Pancreas (tissue), 10 donors: Measurements from ENCODE around the gene ZNF587B. TPM values are rescaled to one million over a fixed set of nuclear protein-coding genes. Genes with fewer than 3 reads are reported as not detected.
"Not testable (repeated sequence)": the region's sequence is repeated elsewhere in the genome, so short reads cannot be mapped to it uniquely, and the experiment has no call there.

Source experiments
- ATAC-seq, 4 donors: fragments of 200-7000 bp; cut with Tn5 transposase; one replicate each; pipeline versions ENCODE4 v1.8.0 to v1.9.1; 2020; ENCODE audit warnings: mild to moderate bottlenecking in 4 of 4, moderate library complexity in 4 of 4
- DNase-seq, 6 donors: peaks; one replicate each; pipeline ENCODE4 v3.0.0-alpha.2; 2020
- FAIRE-seq: peaks from 2 replicates; lab custom pipeline; 2012; peaks lifted over from hg19 to GRCh38; lab: Jason Lieb, UNC
- H3K27ac ChIP-seq, 4 donors: fragments of 200-600 bp; sonication (generic); 1 replicate in 3 of 4; 2 replicates in 1 of 4; pipeline versions ENCODE4 v1.5.0 to v1.8.0; 2020
- H3K27me3 ChIP-seq, 4 donors: fragments of 200-600 bp; one replicate each; pipeline ENCODE4 v1.8.0; 2021
- H3K36me3 ChIP-seq, 3 donors: fragments of 200-600 bp; sonication (generic) in 1 of 3; one replicate each; pipeline versions ENCODE4 v1.5.0 to v1.8.0; 2020 to 2021
- H3K4me1 ChIP-seq, 3 donors: fragments of 200-600 bp; one replicate each; pipeline ENCODE4 v1.8.0; 2021
- H3K4me3 ChIP-seq, 4 donors: fragments of 200-600 bp; sonication (generic) in 2 of 4; one replicate each; pipeline versions ENCODE4 v1.5.0 to v1.8.0; 2020 to 2021
- H3K9me3 ChIP-seq, 4 donors: fragments of 200-600 bp; one replicate each; pipeline ENCODE4 v1.8.0; 2021
- WGBS, 2 donors: extraction: QIAGEN DNeasy Blood & Tissue Kit; methylation state at CpG; one replicate each; pipeline ENCODE4 v1.1.7; 2013; 5-methylcytosine and 5-hydroxymethylcytosine counted together
- intact Hi-C, 3 donors: fragments of 100-400 bp; cut with DNase I; formaldehyde crosslinking; loops; one replicate each; pipeline versions ENCODE4 v1.11.1 to v1.14.2; 2022
- polyA plus RNA-seq, 2 donors: library from polyadenylated mRNA; stranded (reverse); fragments of 200-250 nt; gene quantifications; one replicate each; pipeline ENCODE4 v1.2.3, GENCODE V29; 2013
- total RNA-seq, 6 donors: library from RNA; stranded (reverse); fragmentation: NEBNext Ultra II Directional in 4 of 6; extraction: Animal tissue kit (Norgen Biotek cat#: 25700) in 4 of 6; gene quantifications; one replicate each; pipeline versions ENCODE4 v1.2.1 to v1.2.4, GENCODE V29; 2021 to 2023
- TF ChIP-seq, protein P1 (sequence below), 4 donors: fragments of 200-600 bp; sonication (generic) in 3 of 4; IDR thresholded peaks; one replicate each; pipeline versions ENCODE4 v1.5.0 to v1.8.0; 2021; ENCODE audit warnings: antibody characterized with exemption in 4 of 4
- donor health status: healthy with polysubstance abuse.
- donor health status: DM: no; HTN: no; CAD: no; lungs with moderate emphysema.
- donor health status: DM: no; HTN: no; CAD: no.
- donor health status: control.
- donor health status: control.
- donor health status: Bipolar disorder and iron deficiency.
- donor health status: DM: yes; HTN: yes; CAD: no.
- donor health status: DM: no; HTN: no; CAD: no.
- donor health status: DM: no; HTN: no; CAD: no.
- donor health status: DM: yes; HTN: yes; CAD: no.

ZNF587B gene
- total and polyA plus RNA-seq, 8 donors: 4.4 to 10.3 (median 8.5) TPM

DNA sequence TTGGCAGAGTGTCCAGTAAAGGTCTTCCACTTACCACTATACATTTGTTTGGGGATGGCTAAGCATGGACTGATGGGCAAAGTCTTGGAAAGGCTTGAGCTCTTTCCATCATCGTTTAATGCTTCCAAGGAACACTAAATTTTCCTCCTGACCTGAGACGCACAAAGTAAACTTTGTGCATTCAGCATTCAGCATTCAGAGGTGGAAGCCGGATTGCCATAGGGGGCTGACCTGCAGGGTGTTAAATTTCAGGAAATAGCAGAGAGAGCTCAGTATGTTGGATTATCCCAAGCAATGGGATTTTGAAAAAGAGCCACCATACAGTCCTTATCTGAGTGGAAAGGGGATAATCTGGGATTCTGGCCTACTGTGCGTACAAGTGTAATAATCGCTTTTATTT is 29.4 kb upstream of the ZNF587B start:
- ATAC-seq (no peak), DNase-seq (no peak), FAIRE-seq (no peak)
- Histone ChIP-seq H3K9me3 (no peaks in the 10 kb centered on the region), H3K4me3 (no peak overlapping the region), H3K27ac (peak overlapping the region in 1 of 4 donors; percentile 12), H3K36me3 (peaks cover 0 to 8% (median 0%) of the 10 kb centered on the region in 3 donors), H3K4me1 (peaks cover 0 to 3% (median 0%) of the 10 kb centered on the region in 3 donors), H3K27me3 (no peaks in the 10 kb centered on the region)
- WGBS, 2 donors: 81 to 82% methylated on average over 5 of the region's 5 CpGs
- intact Hi-C loops: no loop called here
- TF ChIP-seq, protein P1, sequence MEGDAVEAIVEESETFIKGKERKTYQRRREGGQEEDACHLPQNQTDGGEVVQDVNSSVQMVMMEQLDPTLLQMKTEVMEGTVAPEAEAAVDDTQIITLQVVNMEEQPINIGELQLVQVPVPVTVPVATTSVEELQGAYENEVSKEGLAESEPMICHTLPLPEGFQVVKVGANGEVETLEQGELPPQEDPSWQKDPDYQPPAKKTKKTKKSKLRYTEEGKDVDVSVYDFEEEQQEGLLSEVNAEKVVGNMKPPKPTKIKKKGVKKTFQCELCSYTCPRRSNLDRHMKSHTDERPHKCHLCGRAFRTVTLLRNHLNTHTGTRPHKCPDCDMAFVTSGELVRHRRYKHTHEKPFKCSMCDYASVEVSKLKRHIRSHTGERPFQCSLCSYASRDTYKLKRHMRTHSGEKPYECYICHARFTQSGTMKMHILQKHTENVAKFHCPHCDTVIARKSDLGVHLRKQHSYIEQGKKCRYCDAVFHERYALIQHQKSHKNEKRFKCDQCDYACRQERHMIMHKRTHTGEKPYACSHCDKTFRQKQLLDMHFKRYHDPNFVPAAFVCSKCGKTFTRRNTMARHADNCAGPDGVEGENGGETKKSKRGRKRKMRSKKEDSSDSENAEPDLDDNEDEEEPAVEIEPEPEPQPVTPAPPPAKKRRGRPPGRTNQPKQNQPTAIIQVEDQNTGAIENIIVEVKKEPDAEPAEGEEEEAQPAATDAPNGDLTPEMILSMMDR (IDR thresholded peaks at IDR 0.05): no peak

GRCh38 chr19:57802269-57802668 is 27.8 kb upstream of the ZNF587B start:
- Histone ChIP-seq H3K27ac (no peak overlapping the region), H3K36me3 (no peaks in the 10 kb centered on the region), H3K27me3 (no peaks in the 10 kb centered on the region), H3K4me1 (peaks cover 0 to 3% (median 0%) of the 10 kb centered on the region in 3 donors), H3K4me3 (no peak overlapping the region), H3K9me3 (no peaks in the 10 kb centered on the region)
- ATAC-seq (no peak), FAIRE-seq (no peak), DNase-seq (no peak)
- TF ChIP-seq, protein P1 (IDR thresholded peaks at IDR 0.05): no peak
- 92 to 98% methylated on average over 4 of the region's 4 CpGs for WGBS, 2 donors
- intact Hi-C loops: no loop called here

- Histone ChIP-seq H3K9me3 (no peaks in the 10 kb centered on the region), H3K4me1 (peaks cover 0 to 3% (median 0%) of the 10 kb centered on the region in 3 donors), H3K27me3 (no peaks in the 10 kb centered on the region), H3K4me3 (peak overlapping the region in 2 of 4 donors; percentile 24 to 36), H3K36me3 (peaks cover 0 to 2% (median 0%) of the 10 kb centered on the region in 3 donors), H3K27ac (peak overlapping the region in 3 of 4 donors; percentile 20 to 72 (median 71))
- DNase-seq: no peak
- TF ChIP-seq, protein P1 (IDR thresholded peaks at IDR 0.05): no peak
- 47 to 52% methylated on average over 6 of the region's 6 CpGs for WGBS, 2 donors
- FAIRE-seq: no peak
- peak in 1 of 4 donors; percentile 8 for ATAC-seq
- intact Hi-C loops: no loop called here
These were observed 26.9 kb upstream of the ZNF587B start for GRCh38 chr19:57803265-57803593.

- Histone ChIP-seq H3K4me3 (peak overlapping the region in 2 of 4 donors; percentile 24 to 36), H3K27ac (peak overlapping the region; percentile 20 to 72 (median 50)), H3K4me1 (peaks cover 0 to 3% (median 0%) of the 10 kb centered on the region in 3 donors), H3K36me3 (peaks cover 0 to 5% (median 0%) of the 10 kb centered on the region in 3 donors), H3K27me3 (no peaks in the 10 kb centered on the region), H3K9me3 (no peaks in the 10 kb centered on the region)
- FAIRE-seq: no peak
- intact Hi-C loops: no loop called here
- TF ChIP-seq, protein P1 (IDR thresholded peaks at IDR 0.05): no peak
- DNase-seq: no peak
- peak; percentile 30 to 65 (median 56) for ATAC-seq
- WGBS, 2 donors: 33 to 41% methylated on average over 18 to 19 of the region's 19 CpGs
These were observed 26.3 kb upstream of the ZNF587B start for GRCh38 chr19:57803594-57804325.

DNA sequence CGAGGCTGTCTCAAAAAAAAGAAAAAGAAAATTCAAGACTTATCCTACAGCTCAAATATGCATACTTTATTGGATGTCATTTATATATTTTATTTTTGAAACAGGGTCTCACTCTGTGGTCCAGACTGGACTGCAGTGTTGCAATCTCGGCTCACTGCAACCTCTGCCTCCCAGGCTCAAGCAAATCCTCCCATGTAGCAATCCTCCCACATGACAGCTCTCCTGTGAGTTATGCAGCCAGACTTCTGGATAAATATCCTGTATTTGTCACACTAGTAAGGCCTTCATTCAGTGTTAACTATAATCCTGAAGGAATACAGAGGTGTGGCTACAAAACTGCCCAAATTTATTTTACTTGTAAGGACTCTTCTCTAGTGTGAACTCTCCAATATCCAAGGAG is 22.6 kb upstream of the ZNF587B start:
- Histone ChIP-seq H3K4me1 (peaks cover 0 to 3% (median 0%) of the 10 kb centered on the region in 3 donors), H3K27ac (no peak overlapping the region), H3K9me3 (no peaks in the 10 kb centered on the region), H3K36me3 (peaks cover 0 to 5% (median 0%) of the 10 kb centered on the region in 3 donors), H3K4me3 (no peak overlapping the region), H3K27me3 (no peaks in the 10 kb centered on the region)
- intact Hi-C loops: no loop called here
- TF ChIP-seq, protein P1 (IDR thresholded peaks at IDR 0.05): no peak
- 97 to 98% methylated on average over 2 of the region's 2 CpGs for WGBS, 2 donors
- FAIRE-seq (no peak), DNase-seq (no peak), ATAC-seq (no peak)

- H3K27ac ChIP-seq: peak overlapping the region in 1 of 4 donors; percentile 49
- 67 to 75% methylated on average over 17 of the region's 17 CpGs for WGBS, 2 donors
- H3K27me3 ChIP-seq, H3K4me1 ChIP-seq, H3K9me3 ChIP-seq, H3K36me3 ChIP-seq, FAIRE-seq, DNase-seq, H3K4me3 ChIP-seq, intact Hi-C loops, ATAC-seq: not testable (repeated sequence)
These were observed 19.4 kb upstream of the ZNF587B start for GRCh38 chr19:57810410-57811295.
